Caki2 (cell line): ENCODE data around the gene PDCD4. TPM values are rescaled to one million over a fixed set of nuclear protein-coding genes. Genes with fewer than 3 reads are reported as not detected.

Experiments
- DNase-seq: peaks from one replicate; pipeline ENCODE4 v3.0.0-alpha.2; 2015; ENCODE audit warnings: low read depth
- in situ Hi-C: cut with HindIII; loops from 2 replicates; pipeline ENCODE4 v1.10.0; 2016; ENCODE audit warnings: low sequenced_read_pairs, low pct_unique_long_range_greater_than_20kb, mixed read lengths
- total RNA-seq: library from RNA; depleted of rRNA; stranded (reverse); fragments of >200 nt; shearing (Covaris generic); gene quantifications from 2 replicates; pipeline ENCODE4 v1.2.3, GENCODE V29; 2014; ENCODE audit warnings: low replicate concordance

The PDCD4 gene
- total RNA-seq, 1 experiment from 2014 or later, result 21.7 TPM

DNA sequence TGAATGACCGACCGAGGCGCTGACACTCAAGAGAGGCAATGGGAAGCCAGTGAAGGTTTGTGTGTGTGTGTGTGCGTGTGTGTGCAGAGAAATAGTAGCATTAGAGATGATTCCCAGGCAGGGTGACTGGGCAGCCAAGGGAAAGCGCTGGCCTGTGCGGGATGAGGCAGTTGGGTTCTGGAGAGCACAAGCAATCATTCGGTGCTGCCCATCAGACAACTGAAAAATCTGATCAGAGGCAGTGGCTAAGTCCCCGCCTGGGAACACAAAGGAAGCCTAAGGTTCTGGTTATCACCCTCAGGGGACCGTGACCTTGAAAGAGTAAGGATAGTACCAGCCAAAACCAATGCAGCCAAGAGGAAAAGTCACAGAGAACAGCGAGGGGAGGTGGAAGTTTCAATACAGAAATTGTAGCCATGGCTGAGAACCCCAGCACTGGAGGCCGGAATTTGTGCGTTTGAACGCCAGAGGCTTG, 868 bp upstream of the PDCD4 start:
- DNase-seq, result no peak
- in situ Hi-C loops, result no loop called here

DNA sequence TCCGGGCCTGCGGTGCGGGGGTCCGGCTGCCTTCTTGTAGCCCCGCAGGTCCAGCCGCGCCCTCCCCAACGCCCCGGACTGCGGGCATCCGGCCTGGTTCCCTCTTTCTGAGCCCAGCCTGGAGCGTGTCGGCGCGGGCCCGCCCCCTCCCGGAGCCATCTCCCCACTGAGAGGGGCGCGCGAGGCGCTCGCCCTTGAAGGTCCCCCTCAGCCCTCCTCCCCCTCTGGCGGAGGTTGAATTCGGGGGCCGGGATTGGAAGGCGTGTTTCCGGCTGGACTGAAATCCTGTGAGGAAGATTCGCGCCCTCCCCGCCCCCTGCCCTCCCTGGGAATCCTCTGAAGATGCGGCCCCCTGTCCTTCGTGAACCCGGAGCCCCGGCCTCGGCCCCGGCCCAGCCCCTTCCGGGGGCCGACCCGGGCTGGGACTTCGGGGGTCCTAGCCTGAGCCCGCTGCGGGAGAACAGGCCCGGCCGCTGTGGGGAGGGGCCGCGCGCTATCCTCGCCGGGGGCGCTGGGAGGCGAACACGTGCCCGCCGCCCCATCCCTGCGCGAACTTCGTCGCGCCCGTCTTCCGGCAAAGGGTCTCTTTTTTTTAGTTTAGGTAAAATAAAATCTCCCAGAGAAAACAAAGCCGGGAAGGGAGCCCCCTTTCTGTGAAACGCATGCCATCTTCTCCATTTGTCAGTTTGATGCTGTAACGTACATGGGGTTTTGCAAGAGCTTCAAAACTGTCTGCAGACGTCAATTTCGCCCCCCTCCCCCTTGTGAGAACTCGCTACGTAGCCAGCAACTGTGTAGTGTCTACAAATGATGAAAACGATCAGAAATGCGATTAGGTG, 636 bp downstream of the PDCD4 start:
- in situ Hi-C loops, result no loop called here
- peak; percentile 67 for DNase-seq

DNA sequence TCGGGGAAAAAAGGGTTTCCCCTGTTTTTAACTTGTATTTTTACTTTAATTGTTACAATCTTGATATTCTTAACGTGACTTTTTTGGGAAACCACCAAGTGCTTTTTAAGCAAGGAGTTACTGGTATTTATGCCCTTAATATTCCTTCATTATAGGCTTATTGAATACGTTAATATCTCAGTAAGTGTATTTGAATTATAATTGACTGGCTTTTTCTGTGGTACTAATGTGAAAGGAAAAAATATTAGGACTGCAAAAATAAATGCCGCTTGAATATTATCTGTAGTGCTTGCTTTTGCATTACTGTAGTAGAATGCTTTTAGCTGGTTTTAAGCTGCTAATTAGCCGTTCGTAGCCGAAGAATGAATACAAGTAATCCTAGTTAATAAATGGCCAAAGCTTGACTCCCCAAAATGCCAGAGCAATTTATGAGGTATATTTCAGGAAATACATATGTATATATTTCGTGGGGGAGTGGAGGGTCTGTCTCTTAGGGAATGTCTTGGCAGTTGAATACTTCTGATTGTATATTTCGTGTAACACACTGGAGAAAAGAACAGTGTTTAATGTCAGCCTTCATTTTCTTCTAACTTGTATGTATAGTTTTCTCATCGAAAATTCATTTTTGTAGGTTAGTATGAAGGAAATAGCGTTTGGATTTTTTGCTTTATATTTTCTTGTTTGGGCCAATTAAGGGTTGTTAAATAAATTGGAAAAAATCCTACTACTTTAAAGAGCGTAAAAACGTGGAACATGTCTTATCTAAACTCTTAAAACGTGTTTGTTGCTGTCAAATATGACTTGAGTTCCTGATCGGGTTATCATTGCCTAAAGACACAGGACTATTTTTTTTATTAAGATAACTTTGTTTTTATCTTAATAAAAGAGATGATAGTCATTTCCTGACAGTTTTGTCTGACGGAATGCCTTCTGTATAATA, 1.5 kb downstream of the PDCD4 start:
- in situ Hi-C loops, result no loop called here
- no peak for DNase-seq

DNA sequence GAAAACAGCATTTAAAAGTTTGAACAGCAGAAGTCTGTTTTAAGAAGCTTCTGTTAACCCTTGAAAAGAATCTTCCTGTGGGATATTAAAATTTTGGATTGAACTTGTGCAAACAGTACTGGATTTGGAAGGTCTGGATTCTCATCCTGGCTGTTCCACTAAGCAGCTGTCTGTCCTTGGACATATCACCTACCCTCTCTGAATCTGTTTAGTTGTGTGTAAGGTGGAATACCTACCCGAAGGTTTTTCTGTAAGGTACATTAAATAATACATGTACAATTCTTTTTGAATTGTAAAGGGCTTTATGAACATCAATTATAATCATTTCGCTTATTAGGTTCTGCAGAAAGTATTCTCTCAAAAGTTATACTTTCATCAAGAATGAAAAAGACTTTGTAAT, 2.2 kb downstream of the PDCD4 start:
- in situ Hi-C loops, result no loop called here
- DNase-seq, result no peak

DNA sequence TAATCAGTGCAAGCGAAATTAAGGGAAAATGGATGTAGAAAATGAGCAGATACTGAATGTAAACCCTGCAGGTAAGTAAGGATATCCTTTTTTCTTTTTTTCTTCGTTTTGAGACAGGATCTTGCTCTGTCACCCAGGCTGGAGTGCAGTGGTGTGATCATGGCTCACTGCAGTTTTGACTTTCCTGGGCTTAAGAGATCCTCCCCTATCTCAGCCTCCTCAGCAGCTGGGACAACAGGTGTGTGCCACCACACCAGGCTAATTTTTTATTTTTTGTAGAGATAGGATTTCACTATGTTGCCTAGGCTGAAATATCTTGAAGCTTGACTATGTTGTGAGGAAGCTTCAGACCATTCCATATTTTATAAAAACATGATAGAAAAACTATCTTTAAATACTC, 4.3 kb downstream of the PDCD4 start:
- in situ Hi-C loops, result no loop called here
- DNase-seq, result no peak

DNA sequence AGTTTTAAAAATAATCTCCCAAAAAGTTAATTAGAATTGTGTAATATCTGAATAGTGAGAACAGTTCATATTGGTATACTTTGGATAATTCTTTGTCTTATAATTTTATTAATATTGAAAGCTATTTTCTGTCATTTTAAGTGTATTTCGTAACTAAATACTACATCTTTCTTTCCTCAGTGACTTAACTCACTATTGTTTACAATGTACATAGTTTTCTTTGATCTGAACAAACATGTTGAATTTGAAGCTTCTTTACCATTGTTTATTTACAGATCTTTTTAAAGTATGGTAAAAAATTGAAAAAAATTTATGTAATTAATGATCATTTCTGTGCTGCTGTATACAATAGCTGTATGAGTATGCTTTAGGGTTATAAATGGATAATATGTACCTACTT, 5.1 kb downstream of the PDCD4 start:
- in situ Hi-C loops, result no loop called here
- DNase-seq, result no peak

DNA sequence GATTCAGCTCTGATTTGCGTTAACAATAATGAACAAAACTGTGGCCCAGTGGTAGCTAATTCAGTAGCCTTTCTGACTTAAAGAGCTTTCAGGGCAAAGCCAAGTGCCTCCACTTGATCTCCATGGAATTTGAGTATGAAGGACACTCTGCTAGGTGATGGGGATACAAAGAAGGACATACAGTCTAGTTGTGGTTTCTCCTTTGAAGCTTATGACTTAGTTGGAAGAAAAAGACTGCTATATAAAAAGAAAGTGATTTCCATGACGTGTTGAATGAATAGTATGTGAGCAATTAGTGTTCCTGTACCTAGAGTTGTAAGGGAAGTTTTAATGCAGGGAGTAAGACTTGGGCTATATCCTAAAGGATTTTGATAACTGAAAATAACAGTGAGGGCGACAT, 8.3 kb downstream of the PDCD4 start:
- no peak for DNase-seq
- in situ Hi-C loops, result no loop called here

DNA sequence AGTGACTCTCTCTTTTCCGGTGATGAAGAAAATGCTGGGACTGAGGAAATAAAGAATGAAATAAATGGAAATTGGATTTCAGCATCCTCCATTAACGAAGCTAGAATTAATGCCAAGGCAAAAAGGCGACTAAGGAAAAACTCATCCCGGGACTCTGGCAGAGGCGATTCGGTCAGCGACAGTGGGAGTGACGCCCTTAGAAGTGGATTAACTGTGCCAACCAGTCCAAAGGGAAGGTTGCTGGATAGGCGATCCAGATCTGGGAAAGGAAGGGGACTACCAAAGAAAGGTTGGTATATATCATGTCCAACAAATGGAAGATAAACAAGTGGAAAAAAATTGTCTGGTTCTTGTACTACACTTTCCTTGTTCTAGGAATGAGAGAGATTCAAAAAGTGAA, 9.5 kb downstream of the PDCD4 start:
- no peak for DNase-seq
- in situ Hi-C loops, result no loop called here

DNA sequence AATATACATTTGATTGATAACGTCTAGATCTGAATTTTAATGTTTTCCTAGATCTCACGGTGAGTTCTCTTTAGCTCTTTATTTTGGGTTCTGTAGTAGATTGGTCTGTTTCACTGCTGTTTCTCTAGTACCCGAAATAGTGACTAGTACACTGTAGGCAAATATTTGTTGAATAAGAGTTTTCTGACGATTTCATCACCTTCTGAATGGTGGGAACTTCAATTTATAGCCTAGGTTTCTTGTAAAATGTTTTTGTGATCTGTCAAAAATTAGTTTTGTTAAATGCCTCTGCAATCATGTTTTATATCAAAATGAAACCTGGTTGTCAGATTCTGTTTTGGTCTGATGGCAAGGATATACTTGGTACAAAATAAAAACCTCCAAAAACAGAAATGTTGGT, 10.2 kb downstream of the PDCD4 start:
- no peak for DNase-seq
- in situ Hi-C loops, result no loop called here

DNA sequence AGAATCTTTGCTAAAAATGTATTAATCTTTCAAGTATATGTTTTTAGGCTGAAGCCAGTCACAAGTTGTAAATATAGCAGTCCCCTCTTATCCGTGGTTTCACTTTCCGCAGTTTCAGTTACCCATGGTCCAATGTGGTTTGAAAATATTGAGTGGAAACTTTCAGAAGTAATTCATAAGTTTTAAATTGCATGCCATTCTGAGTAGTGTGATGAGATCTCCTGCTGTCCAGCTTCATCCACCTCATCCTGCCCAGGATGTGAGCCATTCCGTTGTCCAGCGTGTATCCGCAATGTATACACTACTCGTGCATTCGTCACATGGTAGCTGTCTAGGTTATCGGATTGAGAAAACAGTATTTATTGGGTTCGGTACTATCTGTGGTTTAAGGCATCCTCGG, 12.2 kb downstream of the PDCD4 start:
- in situ Hi-C loops, result no loop called here
- DNase-seq, result no peak

DNA sequence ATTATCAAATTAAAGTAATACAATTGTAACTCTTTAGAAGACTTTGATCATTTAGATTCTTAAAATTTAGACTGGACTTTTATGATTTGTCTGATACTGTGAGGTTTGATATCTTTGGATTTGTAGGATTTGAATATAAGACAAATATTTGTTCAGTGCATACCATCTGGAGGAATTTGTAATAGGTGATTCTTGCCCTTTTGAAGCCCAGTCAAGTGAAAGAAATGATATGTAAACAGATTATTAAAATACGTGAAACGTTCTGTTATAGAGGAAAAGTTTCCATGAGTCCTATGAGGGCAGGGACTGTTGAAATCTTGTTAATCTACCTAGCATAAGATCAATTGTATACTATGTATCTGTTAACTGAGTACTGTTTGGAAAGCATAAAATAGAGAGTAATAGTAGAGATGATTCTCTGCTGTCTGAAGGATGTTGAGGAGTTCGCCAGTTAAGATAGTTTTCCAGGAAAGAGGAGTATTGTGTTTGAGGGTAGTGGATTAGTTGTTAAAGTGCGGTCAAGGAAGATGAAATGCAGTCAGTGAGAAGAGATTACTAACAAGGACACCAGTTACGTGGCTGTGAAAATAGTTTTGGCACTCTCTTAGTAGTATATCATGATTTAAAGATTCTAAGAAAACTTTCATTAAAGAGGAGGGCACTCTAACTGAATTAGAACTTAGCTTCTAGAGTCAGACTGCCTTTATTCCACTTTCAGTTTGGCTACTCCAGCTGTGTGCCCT, 14.4 kb downstream of the PDCD4 start:
- in situ Hi-C loops, result no loop called here
- DNase-seq, result no peak

DNA sequence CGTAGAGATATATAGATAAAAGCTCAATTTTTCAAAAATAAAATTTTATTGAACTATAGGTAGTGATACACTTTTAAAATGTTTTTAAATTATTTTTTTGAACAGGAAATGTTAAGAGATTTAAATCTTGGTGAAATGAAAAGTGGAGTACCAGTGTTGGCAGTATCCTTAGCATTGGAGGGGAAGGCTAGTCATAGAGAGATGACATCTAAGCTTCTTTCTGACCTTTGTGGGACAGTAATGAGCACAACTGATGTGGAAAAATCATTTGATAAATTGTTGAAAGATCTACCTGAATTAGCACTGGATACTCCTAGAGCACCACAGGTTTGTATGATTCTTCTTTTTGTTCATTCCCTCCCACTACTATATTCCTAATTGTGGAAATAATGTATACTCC, 15.8 kb downstream of the PDCD4 start:
- in situ Hi-C loops, result no loop called here
- DNase-seq, result no peak

DNA sequence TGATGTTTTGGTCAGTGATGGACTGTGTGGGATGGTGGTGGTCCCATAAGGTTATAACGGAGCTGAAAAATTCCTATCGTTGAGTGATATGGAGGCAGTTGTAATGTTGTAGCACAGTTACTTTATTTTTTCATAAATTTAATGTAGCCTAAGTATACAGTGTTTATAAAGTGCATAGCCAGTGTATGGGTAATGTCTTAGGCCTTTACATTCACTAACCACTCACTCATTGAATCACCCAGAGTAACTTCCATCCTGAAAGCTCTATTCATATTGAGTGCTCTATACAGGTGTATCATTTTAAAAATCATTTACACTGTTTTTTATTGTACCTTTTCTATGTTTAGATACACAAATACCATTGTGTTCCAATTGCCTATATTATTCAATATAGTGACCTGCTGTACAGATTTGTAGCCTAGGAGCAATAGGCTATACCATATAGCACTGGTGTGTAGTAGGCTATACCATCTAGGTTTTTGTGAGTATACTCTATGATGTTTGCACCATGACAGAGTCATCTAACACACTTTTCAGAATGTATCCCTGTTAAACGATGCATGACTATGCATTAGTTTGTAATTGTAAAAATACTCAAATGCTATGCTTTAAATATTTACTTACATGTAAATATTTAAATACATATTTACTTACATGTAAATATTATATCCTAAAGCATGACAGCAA, 21.0 kb downstream of the PDCD4 start:
- no peak for DNase-seq
- in situ Hi-C loops, result no loop called here

DNA sequence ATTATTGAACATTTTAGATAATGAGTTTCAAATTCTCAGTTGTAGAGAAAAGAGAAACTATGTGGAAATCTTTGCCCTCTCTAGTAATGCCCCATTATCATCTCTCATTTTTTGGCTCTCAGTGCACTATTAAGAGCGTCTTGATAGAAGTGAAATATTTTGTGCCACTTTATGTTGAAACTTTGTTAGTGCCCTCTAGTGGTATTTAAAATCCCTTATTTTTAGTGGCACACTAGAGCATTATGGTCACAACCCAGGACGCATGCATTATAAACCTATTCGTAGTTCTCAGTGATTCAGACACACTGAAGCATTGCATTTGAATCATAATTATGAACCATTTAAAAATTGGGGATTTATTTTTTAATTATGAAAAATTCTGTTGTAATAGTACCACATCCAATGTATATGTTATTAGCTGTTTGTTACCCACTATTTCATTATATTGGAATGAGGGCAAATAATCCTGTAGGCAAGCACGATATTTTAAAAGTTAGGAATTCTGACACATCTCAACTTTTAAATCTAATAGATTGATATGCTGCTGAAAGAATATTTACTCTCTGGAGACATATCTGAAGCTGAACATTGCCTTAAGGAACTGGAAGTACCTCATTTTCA, 21.9 kb downstream of the PDCD4 start:
- DNase-seq, result peak; percentile 40
- in situ Hi-C loops, result no loop called here

DNA sequence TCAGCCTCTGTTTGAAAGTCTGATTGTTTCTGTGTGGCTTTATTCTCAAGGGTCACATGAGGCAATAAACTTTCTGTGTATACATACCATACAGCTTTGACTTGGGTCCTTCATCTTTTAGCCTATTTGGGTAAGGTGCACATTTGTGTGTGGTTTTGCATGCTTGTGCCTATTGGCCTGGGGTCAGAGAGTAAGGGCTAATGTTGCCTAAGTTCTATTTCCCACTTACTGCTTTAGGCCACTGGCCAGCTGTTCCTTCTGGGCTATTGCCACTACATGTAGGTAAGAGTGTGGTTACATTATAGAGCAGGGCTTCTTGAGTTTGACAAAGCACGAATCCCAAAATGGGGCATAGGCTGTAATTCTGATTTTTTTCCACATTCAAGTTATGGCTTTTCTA, 25.5 kb downstream of the PDCD4 start:
- in situ Hi-C loops, result no loop called here
- no peak for DNase-seq

DNA sequence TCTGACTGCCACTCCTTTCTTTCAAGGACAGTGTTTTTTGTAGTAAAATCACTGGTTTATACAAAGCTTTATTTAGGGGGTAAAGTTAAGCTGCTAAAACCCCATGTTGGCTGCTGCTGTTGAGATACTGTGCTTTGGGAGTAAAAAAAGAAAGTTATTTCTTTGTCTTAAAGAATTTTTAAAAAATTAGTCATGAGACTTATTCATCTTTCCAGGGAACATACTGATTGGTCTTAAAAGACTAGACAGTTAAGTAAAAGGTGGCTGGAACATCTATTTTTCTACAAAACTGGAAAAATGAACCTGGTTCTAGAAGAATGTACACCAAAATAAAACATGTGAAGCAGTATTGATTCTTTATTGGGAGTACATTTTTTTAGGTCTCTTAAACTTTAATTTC, 26.7 kb downstream of the PDCD4 start:
- no peak for DNase-seq
- in situ Hi-C loops, result no loop called here

DNA sequence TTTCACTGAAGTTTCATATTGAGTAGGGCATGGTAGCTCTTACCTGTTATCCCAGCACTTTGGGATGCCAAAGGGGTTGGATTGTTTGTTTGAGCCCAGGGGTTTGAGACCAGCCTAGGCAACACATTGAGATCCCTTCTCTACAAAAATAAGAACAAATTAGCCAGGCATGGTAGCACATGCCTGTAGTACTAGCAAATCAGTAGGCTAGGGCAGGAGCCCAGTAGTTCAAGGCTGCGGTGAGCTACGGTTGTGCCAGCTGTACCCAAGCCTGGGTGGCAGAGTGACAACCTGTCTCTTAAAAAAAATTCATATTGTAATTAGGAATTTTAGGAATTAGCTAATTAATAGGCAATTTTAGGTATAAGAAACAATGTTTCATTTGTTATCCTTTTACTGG, 29.3 kb downstream of the PDCD4 start:
- in situ Hi-C loops, result no loop called here

More for the DNA sequence above, 29.3 kb downstream of the PDCD4 start:
- DNase-seq, result no peak
